GM21360 (cell line): Measurements from ENCODE around the gene CD46.

ENCODE experiments used
- ATAC-seq: cut with Tn5 transposase; IDR thresholded peaks from one replicate; pipeline ENCODE4 v1.9.1; 2021; ENCODE audit warnings: mild to moderate bottlenecking, moderate library complexity; ENCODE audit not compliant: unreplicated experiment

CD46 gene

DNA sequence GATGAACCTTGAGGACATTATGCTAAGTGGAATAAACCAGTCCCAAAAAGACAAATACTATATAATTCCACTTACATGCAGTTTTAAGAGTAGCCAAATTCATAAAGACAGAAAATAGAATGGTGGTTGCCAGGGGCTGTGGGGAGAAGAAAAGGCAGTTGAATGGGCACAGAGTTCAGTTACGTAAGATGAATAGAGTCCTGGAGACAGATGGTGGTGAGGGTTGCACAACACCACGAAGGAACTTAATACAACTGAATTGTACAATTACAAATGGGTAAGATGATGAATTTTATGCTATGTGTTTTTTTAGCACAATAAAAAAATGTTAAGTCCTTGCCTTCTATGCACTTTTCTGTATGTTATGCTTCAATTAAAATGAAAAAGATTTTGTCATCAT is 92.5 kb downstream of the CD46 start:
- ATAC-seq, result no peak
